ENCODE measurements around the gene UBXN7.

Gene UBXN7

GRCh38 chr3:196298521-196298920 is 133.7 kb downstream of the UBXN7 start:
- H3K4me3 ChIP-seq (replicated peaks in 1 of 2; ENCODE audit: low read depth in 2 of 2, low read length in 2 of 2), result no peak overlapping the region
- no peak for DNase-seq (ENCODE audit: low read depth in 2 of 2)
- no peak for TF ChIP-seq CTCF (IDR thresholded peaks at IDR 0.05; ENCODE audit: low read depth, low read length)
